Ammon's horn (tissue), 1 donor: ENCODE data around the gene UBA1.

Experiments used
- DNase-seq: peaks from one replicate; pipeline ENCODE4 v3.0.0-alpha.2; 2016; ENCODE audit warnings: low spot score

The UBA1 gene

DNA sequence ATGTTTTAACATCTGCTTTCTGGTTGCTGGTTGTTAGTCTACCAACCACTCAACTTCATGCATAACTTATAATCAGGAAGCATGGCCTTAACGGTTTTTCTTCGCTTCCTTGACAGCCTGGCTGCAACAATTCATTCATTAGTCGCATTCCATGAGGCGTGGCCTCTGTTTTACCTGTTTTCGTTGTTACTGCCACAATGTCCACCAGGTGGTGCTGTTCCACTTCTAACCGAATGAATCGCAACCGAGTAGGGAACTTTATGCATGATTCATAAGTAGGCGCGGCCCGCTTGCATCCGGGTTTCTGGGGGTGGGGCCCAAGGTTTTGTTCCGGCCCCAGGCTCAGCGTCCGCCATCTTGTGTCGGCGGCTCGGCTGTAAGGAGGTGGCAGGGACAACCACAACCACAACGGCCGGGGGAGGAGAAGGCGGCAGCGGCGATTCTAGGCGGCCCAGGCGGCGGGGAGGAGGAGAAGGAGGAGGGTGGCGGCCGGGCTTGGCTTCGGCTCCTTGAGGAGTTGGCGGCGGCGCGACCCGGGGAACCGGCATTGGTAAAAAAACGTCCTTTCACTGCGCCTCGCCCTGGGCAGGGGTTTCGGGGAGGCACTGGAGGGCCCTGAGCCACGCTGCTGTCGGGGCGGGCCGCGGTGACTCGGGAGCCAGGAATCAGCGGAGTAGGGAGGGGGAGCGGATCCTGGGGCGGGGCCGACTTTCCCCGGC, at the start of gene UBA1:
Gene UBA1 (plus strand): TSS at position 355 of the 719 bp plus-strand sequence. CDS start 4,974 bp downstream, outside the sequence.
- DNase-seq, result peak; percentile 94

DNA sequence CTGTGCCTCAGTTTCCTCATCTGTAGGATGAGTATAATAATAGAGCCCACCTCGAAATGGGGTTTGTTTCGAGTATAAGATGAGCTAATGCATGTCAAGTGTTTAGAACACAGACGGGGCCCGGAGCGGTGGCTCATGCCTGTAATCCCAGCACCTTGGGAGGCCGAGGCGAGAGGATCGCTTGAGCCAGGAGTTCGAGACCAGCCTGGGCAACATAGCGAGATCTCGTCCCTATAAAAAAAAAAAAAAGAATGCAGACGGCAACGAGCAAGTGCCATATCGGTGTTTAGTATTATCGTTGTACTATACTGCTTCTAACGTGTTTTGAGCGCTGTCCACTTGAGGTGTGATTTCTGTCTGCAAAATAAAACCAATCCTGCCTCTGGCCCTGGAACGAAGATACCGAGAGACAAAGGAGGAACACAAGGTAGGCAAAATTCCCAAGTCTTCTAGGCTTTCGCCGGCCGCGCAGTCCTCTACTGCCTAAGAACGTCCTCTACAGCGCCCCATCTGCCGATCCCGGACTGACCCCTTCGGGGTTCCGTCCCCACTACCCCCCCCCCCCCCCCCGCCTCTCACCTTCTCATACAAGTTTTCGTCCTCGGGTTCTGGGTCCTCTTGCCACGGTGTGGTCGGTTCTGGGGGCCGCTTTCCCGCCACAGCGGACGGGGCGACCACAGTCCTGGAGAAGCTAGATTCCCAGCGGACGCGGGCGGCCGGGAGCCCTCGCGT, 49.6 kb upstream of the UBA1 start:
- DNase-seq, result peak; percentile 37

DNA sequence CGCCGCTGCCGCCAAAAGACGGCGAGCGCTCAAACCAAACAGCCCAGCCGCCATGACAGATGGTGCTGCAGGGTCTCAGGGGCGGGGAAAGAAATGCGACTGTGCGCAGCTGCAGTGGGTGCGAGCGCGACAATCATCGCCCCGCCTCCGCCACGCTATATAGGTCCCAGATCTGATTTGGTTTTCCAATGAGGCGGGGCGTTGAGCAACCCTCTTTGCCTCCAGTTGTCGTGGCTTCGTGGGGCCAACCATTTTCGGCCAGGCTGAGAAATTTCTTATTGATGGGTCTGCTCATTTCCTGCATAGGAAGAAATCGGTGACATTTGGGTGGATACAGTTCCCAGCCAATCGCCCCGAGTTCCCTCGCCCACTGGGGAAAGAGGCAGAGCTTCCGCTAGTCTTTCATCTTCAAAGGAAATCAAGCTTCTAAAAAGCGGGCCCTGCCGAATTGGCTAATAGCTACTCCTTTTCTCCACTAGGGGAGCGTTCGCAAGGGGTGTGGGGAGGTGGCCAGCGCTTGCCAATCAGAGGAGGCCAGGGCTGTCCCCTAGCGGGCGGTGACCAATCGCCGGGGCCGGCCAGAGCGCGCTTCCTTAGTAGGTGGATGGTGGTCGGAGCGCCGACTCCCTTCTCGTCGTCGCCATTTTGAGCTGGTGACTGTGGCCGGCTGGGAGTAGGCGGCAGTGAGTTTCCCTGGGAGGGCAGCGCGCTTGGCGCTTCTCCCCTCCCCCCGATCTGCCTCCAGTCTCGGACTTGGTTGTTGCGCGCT, 48.8 kb upstream of the UBA1 start, which contains the start of the genes NDUFB11 and RBM10:
Gene NDUFB11 (minus strand): TSS at position 77 of the 769 bp plus-strand sequence. CDS start 23 bp downstream, at position 54.
Gene RBM10 (plus strand): TSS at position 596 of the 769 bp plus-strand sequence. CDS start 2,261 bp downstream, outside the sequence.
- DNase-seq, result peak; percentile 95

DNA sequence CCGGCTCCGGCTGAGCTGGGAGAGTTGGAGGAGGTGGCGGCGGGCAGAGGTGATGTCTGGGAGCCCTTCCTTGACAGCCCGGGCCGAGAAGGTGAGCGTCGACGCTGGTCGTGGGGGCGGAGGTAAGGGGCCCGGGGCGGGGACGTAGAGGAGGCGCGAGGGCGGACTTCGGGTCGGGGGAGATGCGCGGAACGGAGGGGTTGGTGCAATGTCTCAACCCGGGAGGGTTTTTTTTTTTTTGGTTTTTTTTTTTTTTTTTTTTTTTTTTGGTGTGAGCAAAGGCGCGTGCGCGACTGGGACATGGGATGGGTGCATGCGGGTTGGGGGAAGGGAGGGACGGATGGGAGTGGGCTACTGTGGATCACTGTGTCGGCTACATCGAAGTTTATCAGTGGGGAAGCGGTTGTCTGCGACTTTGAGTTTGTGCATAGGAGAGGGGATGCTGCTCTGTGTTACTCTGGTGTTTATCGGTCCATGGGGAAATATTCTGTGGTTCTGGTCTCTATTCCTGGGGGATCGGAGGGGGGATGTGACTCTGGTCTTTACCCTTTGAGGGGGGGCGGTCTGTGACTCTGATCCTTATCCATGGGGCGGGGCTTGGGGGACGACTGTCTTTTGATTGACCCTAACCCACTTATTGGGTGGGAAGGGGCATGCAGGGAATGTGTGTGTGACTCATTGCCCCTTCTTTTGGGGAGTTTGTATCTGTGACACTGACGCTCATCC, 48.1 kb upstream of the UBA1 start:
- no peak for DNase-seq

DNA sequence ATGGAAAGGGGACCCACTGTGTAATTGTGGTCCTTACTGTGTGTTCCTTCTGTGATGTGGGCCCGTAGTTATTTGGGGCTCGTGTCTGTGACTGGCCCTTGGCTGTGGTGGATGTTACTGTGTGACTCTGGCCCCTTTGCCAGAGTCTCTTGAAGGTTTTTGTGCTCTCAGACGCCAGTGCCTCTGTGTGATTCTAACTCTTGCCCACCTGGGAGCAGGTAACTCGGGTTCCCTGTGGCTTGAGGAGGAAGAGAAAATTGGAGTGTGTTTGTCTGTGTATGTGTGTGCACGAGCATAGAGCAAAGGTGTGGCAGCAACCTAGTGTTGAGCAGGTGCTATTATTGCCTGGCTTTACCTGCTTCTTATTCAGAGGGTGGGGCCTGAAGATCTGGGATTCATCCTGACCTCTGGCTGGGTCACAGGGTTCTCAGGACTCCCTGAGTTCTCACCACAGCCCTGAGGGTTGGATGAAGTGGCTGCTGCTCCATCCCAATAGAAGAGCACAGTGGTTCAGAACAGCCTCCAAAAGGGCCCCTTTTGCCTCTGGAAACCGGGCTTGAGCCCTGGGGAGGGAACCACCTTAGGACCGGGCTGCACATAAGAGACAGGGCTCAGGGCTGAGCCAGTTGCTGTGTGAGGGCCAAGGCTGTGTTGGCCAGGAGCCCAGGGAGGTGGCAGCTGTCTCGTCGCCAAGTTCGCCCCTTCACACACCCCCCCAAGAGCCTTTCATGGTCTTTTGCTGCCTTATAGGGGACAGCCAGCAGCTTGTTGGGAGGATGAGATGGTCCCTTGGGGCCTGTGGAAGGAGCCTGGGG, 47.3 kb upstream of the UBA1 start:
- no peak for DNase-seq

DNA sequence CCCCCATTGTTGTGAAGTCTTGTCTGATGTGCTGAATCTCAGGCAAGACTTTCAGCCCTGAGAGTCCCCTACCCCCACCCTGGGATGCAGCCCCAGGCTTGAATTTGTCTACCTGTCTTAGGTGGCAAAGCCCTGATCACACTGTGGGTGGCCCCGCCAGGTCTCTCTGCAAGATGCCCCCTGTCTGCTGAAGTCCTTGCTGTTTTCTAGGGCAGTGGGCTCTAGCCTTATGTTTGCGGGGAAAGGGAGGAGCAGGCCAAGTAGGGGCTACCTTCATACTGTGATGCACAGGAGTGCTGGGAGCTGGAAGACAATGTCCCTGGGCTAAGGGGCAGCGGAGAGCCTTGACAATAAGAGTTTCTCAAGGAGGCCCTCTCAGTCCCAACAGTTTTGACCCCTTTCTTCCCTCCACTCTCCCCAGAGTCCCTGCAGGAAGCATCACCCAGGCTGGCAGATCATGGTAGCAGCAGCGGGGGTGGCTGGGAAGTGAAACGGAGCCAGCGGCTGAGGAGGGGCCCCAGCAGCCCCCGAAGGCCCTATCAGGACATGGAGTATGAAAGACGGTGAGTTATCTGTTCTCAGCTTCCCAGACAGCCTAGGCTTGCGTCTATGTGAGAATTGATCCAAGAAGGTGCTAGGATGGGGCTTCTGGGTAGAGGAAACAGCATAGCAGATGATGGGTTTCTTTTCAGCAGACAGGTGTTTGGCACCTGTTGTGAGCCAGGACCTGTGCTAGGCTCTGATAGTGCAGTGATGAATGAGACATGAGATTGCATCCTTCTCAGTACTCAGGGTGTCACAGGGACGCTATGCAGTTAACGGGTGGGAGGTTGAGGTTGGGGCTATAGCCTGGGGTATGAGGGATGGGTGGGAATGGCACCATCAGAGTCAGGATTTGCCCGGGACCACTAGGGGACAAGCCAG, 46.4 kb upstream of the UBA1 start:
- no peak for DNase-seq

DNA sequence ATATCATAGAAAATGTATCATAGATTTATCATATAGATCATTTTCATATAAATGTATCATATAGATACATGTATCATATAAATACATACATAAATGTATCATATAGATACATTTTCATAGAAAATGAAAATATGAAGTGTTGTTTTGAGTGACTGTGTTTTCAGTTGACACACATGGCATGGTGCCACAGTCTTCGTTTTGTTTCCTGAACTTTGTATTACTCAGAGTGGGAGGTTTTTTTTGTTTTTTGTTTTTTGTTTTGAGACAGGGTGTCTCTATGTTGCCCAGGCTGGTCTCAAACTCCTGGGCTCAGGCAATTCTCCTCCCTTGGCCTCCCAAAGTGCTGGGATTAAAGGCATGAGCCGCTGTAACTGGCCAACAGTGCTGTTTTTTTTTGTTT, 44.7 kb upstream of the UBA1 start:
- no peak for DNase-seq

DNA sequence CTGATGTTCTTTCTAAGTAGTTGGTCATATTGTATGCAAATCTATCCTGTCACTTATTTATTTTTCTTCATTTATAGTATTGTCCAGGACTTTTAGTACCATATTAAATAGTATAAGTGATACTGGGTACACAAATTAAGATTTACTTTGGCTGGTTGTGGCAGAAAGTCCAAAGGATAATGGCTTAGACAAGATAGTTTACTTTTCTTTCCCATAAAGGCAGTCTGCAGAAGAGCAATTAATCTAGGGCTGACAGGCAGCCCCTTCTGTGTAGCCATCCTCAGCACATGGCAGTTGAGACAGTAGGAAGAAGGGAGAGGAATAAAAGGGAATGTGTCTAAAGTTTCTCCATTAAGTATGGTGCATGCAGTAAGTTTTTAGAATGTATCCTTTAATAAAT, 42.2 kb upstream of the UBA1 start:
- DNase-seq, result no peak

DNA sequence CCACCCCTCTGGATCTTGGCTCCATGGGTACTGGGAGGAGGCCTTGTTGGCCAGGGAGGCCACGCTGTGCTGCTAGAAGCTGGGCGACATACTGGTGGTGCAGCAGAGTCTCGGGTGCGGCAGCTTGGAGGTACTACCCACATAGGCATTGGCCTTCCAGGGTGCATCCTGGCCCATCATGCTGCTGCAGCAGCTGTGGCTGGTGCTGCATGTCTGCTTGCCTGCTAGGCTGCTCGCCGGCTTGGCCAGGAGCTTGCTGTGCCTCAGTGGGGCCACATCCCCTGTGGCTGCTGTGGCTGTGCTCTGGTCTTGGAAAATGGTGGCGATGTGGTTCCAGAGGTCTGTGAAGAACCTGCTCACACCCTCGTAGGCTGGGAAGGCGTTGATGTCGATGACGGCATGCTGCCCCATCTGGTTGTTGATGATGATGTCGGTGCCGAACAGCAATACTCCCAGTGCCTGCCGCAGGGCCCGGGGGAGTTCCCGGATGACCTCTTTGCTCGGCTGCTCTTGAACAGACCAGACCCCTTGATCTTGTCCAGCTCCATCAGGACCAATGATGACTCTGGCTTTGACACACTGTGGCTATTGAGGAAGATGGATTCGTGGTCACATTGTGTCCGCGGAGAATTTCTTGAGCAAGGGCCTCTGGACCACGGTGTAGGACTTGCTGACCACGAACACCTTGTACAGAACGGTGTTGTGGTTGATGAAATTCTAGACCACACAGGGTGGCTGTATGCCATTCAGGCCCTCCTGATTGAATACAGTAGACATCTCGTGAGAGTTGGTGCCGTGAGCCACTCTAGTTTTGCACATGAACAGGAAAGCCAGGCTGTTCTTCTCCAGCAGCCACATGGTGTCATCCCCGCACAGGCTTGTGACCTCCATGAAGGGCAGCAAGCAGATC, 36.8 kb upstream of the UBA1 start:
- no peak for DNase-seq

DNA sequence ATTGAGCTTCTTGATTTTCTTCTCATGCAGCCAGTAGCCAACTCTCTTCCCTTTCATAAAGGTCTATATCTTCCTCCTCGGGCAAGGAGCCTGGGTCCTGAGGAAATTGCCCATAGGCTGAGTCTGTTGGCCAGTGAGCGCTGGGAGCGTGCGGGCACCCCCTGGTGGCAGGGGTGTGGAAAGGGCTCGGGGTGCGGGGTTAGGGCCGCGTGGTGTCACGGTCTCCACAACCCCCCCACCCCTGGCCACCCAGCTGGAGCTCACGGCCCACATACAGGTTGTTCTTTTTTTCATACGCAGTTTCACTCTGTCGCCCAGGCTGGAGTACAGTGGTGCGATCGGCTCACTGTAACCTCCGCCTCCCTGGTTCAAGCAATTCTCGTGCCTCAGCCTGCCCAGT, 35.5 kb upstream of the UBA1 start:
- no peak for DNase-seq

DNA sequence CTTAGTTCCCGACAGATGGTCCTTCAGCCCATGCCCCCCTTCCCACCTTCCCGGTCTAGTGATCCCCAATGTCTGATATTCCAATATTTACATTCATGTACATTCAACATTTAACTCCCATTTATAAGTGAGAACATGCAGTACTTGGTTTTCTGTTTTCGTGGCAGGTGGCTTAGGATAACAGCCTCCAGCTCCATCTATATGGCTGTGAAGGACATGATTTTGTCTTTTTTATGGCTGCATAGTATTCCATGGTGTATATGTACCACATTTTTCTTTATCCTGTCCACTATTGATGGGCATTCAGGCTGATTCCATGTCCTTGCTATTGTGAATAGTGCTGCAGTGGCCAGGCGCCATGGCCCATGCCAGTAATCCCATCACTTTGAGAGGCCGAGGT, 34.8 kb upstream of the UBA1 start:
- no peak for DNase-seq

DNA sequence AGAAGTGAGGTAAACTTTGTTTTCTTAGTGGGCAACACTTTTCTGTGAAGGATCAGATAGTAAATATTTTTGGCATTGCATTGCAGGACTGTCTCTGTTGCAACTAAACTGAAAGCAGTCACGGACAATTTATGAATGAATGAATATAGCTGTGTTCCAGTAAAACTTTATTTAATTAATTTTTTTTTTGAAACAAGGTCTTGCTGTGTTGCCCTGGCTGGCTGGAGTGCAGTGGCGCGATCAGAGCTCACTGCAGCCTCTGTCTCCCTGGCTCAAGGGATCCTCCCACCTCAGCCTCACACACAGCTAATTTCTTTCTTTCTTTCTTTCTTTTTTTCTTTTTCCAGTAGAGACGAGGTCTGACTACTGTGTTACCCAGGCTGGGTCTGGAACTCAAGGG, 32.8 kb upstream of the UBA1 start:
- no peak for DNase-seq

DNA sequence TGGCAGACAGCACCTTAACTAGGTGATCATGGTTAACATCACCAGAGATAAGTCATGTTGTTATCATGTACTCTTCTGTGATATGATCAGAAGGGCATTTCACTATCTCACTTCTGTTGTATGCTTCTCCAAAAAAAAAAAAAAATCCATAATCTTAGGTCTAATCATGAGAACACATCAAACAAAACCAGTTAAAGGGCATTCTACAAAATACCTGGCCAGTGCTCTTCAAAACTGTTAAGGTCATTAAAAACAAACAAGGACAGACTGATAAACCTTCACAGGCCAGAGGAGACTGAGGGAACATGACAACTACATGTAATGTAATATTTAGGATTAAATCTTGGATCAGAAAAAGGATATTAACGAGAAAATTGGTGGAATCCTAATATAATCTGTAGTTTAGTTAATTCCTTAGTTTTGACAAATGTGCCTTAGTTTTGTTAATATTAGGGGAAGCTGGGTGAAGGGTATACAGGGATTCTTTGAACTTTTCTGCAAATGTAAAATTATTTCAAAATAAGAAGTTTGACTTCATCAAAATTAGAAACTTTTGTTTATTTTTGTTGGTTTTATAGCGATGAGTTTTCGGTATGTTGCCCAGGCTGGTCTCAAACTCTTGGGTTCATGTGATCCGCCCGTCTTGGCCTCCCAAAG, 30.6 kb upstream of the UBA1 start:
- DNase-seq, result no peak

DNA sequence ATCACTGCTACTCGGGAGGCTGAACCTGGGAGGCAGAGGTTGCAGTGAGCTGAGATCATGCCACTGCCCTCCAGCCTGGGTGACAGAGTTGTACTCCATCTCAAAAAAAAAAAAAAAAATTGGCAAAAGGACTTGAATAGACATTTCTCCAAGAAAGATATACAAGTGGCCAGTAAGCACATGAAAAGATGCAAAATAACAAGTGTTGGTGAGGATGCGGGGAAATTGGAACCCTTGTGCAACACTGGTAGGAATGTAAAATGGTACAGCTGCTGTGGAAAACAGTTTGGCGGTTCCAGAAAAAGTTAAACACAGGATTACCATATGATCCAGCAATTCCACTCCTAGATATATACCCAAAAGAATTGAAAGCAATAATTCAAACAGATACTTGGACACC, 29.2 kb upstream of the UBA1 start:
- no peak for DNase-seq

DNA sequence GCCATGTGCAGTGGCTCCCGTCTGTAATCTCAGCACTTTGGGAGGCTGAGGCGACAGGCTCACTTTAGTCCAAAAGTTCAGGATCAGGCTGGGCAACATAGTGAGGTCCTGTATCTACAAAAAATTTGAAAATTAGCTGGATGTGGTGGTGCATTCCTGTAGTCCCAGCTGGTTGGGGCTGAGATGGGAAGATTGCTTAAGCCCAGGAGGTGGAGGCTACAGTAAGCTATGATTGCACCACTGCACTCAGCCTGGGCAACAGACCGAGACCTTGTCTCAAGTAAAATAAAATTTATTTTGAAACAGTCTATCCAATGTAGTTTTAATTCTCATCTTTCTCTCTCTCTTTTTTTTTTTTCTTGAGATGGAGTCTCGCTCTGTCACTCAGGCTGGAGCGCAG, 27.5 kb upstream of the UBA1 start:
- no peak for DNase-seq

DNA sequence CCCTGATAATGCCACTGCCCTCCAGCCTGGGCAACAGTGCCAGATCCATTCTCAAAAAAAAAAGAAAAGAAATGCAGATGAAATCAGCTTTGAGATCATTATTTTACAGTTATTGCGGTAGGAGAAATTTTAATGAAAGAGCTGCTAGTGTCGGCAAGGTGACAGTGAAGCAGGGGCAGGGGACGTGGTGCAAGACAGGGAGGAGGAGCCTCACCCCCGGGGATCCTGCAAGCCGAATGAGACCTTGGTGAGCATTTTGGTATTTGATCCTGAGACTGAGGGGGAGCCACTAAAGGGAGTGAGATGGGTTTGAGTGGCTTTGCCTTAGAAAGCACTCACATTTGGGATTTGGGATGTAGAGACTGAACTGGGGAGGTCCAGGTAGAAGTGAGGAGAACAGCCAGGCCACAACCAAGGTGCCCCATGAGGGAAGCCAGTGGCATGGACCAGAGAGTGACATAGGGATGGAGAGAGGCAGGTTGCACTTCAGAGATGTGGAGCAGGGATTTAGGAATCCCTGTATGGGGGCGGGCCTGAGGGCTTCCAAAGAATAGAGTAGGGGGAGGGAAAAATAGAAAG, 25.0 kb upstream of the UBA1 start:
- no peak for DNase-seq

DNA sequence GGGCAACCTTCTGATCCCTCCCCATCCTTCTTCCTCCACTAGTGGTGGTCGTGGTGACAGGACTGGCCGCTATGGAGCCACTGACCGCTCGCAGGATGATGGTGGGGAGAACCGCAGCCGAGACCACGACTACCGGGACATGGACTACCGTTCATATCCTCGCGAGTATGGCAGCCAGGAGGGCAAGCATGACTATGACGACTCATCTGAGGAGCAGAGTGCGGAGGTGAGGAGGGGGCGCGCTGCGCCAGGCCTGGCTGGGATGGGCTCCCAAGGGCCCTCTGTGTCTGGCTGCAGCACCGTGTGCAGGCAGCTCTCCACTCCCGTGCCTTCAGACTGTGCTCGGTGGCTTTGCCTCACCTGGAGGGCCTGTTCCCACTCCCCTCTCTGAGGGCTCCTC, 24.4 kb upstream of the UBA1 start:
- no peak for DNase-seq
